GM21447 (cell line): ENCODE data around the gene ARL2BP.
"Not testable (repeated sequence)": the region's sequence is repeated elsewhere in the genome, so short reads cannot be mapped to it uniquely, and the experiment has no call there.

Experiments used
- ATAC-seq: cut with Tn5 transposase; IDR thresholded peaks from one replicate; pipeline ENCODE4 v1.9.1; 2021; ENCODE audit not compliant: unreplicated experiment

ARL2BP gene

GRCh38 chr16:57262841-57263540 is 17.9 kb downstream of the ARL2BP start:
- ATAC-seq: no peak

- ATAC-seq: no peak
Observed at GRCh38 chr16:57263541-57264351, 18.7 kb downstream of the ARL2BP start.

GRCh38 chr16:57264381-57264780 is 19.3 kb downstream of the ARL2BP start:
- ATAC-seq: no peak

GRCh38 chr16:57264950-57265371 is 19.9 kb downstream of the ARL2BP start:
- ATAC-seq: no peak

DNA sequence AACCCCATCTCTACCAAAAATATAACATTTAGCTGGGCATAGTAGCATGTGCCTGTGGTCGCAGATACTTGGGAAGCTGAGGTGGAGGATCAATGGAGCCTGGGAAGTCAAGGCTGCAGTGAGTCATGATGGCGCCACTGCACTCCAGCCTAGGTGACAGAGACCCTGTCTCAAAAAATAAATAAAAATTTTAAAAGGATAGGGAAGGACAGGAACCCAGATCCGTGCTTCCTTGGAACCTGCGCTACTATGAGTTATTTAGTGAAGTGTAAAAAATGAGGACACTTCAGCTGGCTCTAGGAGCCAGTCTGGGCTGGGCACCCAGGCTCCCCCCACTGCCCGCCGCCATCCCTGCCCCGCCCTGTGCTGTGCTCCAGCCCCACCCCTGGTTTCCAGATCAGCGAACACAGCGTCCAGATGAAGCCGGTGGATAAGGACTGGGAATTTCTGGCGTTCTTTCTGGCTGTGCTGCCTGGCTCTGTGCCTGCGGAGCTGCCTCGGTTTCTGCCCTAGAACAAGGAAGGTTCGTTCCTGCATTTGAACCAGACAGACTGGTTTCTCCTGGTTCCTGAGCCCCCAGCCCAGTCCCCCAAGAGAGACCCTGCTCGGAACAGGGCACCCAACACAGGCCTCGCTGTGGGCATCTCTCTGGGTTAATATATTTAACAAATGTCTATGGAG is 20.9 kb downstream of the ARL2BP start:
- no peak for ATAC-seq

GRCh38 chr16:57266531-57267260 is 21.6 kb downstream of the ARL2BP start:
- no peak for ATAC-seq

- not testable (repeated sequence) for ATAC-seq
Observed at GRCh38 chr16:57267343-57267742, 22.3 kb downstream of the ARL2BP start.

- no peak for ATAC-seq
Observed at GRCh38 chr16:57268804-57269800, 24.0 kb downstream of the ARL2BP start.

GRCh38 chr16:57270221-57271062 is 25.4 kb downstream of the ARL2BP start:
- no peak for ATAC-seq

GRCh38 chr16:57271063-57271345 is 25.9 kb downstream of the ARL2BP start:
- no peak for ATAC-seq

GRCh38 chr16:57271867-57272495 is 26.9 kb downstream of the ARL2BP start:
- ATAC-seq: no peak

DNA sequence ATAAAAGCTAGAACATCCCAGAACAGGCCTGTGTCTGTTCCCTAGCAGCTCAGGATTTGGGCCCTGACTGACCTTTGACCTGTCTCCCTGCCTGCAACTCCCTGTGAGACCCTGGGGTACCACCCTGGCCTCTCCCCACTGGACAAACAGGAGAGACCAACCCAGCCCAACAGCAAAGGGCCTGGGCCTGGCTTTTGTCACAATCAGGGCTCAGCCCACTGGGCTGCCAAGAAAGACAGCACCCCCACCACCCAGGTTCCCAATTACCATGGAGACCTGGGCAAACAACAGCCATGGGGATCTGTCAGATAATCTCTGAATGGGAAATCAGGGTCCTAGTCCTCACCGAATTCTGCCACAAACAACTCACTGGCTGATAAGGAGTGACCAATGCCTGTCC is 28.3 kb downstream of the ARL2BP start:
- ATAC-seq: no peak

DNA sequence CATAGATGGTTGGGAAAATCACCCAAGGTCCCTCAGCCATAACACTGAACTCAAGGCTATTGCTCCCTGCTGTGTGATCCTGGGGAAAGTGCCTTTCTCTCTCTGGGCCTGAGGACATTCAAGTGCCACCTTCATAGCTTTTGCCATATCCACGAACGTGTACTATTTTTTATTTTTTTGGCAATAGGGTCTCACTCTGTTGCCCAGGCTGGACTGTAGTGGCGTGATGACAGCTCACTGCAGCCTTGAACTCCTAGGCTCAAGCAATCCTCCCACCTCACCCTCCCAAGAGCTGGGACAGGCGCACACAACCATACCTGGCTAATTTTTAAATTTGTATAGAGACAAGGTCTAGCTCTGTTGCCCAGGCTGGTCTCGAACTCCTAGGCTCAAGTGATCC is 28.8 kb downstream of the ARL2BP start:
- ATAC-seq: no peak

- ATAC-seq: not testable (repeated sequence)
Observed at GRCh38 chr16:57275946-57276345, 30.9 kb downstream of the ARL2BP start.

DNA sequence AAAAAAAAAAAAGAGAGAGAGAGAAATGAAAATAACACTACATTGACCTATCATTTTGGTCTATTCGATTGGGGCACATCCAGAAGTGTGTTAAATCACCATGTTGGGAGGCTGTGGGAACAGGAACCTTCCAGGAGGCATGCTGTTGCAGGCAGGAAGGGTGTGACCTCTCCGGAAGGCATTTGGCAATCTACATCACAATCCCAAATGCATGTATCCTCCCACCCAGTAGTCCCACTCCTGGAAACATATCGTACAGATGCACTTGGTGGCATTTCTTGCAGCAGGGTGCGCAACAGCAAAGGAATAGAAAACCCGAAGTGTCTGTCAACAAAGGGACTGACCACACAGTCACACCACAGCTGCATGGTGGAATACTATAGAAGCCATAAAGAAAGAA is 31.5 kb downstream of the ARL2BP start:
- ATAC-seq: no peak

DNA sequence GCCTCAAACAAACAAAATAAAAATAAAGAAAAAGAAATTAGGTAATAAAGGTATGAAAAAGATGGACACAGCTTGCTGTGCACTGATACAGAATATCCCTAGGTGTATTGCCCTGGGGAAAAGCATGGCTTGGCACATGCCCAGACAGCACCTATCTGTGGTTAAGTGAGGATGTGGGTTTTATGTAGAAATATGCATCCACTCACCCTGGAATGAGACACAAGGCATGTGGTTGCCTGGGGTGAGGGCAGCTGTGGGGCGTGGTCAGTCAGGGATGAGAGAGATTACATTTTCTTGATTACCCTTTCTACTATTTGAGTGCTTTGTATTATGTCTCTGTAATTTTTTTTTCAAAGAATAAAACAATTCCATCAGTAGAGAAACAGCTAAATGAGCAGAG is 32.5 kb downstream of the ARL2BP start:
- no peak for ATAC-seq

DNA sequence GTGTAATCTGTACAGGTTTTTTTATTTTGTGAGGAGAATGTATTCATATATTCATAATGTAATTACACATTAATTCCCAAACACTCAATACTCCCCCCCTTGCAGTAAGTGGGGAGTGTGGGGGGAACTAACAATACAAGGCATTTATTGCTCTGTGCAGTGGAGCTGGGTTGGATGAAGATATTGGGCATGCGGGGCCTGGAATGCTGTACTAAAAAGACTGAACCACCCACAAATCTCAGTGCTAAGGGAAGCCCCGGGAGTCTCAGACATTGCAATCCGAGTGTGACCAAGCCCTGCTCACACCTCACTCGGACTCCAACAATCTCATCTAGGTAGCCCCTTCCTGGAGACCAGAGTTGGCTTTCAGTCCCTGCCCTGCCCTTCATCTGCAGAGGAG is 33.4 kb downstream of the ARL2BP start:
- ATAC-seq: no peak

DNA sequence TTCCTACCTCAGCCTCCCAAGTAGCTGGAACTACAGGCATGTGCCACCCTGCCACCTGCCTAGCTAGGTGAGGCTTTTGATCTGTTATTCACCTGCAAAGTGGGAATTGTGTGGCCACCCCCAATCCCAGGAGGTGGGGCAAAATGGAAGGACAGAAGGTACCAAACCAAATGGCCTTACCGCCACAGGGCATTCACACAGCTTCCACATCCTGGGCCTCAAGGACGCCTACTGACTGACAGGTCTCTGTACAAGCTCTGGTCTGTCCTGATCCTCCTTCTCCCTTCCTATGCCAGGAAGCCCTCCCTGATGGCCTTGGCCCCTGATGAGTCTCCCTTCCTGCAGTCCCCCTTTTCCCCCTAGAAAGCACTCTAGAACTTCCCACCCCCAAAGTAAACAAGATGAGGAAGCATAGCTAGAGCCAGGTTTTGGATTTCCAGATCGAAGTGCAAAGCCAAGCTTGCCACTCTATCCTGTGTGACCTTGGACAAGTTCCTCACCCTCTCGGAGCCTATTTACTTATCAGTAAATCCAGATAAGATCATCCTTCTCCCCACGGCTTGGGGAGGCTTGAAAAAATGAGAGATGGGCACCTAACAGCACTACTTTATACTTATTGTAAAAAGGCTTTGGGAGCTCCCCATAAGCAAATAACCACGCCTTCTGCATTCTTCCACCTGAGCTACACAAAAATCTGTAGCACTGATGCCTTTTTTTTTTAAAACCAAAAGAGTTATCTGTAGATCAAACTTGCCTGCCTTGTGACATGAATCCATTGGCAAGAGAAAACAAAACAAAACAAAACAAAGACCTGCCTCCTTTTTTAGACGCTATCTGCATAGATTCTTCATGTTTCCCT is 35.0 kb downstream of the ARL2BP start:
- ATAC-seq: no peak
